Calu3 (cell line): ENCODE measurements around the gene WFDC5. TPM values are rescaled to one million over a fixed set of nuclear protein-coding genes. Genes with fewer than 3 reads are reported as not detected.

Experiments
- total RNA-seq: library from RNA; stranded (reverse); gene quantifications from 2 replicates; pipeline ENCODE4 v1.2.3, GENCODE V29; 2022

The WFDC5 gene
- total RNA-seq, 1 experiment from 2014 or later: not detected

Other genes with a start within 250 kb of the WFDC5 start
- 377 and 384 TPM in 2 replicates for gene YWHAB, start 229.5 kb downstream of the WFDC5 start, total RNA-seq
- gene PABPC1L, start 205.1 kb downstream of the WFDC5 start, total RNA-seq: 172 and 182 TPM in 2 replicates
- gene TOMM34, start 154.8 kb downstream of the WFDC5 start, total RNA-seq: 61.1 TPM in 2 replicates
- gene STK4, start 148.7 kb downstream of the WFDC5 start, total RNA-seq: 53.1 and 58.3 TPM in 2 replicates
- gene KCNS1, start 14.0 kb downstream of the WFDC5 start, total RNA-seq: 10.4 and 10.7 TPM in 2 replicates
- not detected in 2 replicates for gene WFDC12, start 9.3 kb upstream of the WFDC5 start, total RNA-seq
- 52.0 and 52.1 TPM in 2 replicates for gene PI3, start 59.7 kb upstream of the WFDC5 start, total RNA-seq
- 0.21 TPM in 1 of 2 replicates, not detected in the other for gene SEMG1, start 91.9 kb upstream of the WFDC5 start, total RNA-seq
- not detected in 2 replicates for gene SEMG2, start 106.2 kb upstream of the WFDC5 start, total RNA-seq
- gene SLPI, start 139.4 kb upstream of the WFDC5 start, total RNA-seq: 270 and 446 TPM in 2 replicates
- not detected in 2 replicates for gene RBPJL, start 191.7 kb upstream of the WFDC5 start, total RNA-seq
- gene MATN4, start 193.1 kb upstream of the WFDC5 start, total RNA-seq: 0.17 and 0.29 TPM in 2 replicates
- 238 and 256 TPM in 2 replicates for gene SDC4, start 233.2 kb upstream of the WFDC5 start, total RNA-seq
- 42.1 and 45.5 TPM in 2 replicates for gene SYS1, start 248.0 kb upstream of the WFDC5 start, total RNA-seq